GM23248 (cell line): ENCODE measurements around the gene RPL41.

Experiments used
- EZH2 ChIP-seq: fragments of 200-600 bp; sonication (generic); IDR thresholded peaks from 2 replicates; pipeline ENCODE4 v1.6.1; 2018; ENCODE audit warnings: antibody characterized with exemption, mild to moderate bottlenecking; ENCODE audit not compliant: insufficient read depth, poor library complexity, severe bottlenecking
- EZH2phosphoT487 ChIP-seq: fragments of 200-600 bp; sonication (generic); IDR thresholded peaks from 2 replicates; pipeline ENCODE4 v1.6.1; 2018; ENCODE audit warnings: antibody characterized with exemption, moderate library complexity, mild to moderate bottlenecking, low read depth; ENCODE audit not compliant: insufficient read depth

GRCh38 chr12:56115329-56115728 lies 1.1 kb upstream of the RPL41 start:
- TF ChIP-seq EZH2phosphoT487 (no peak), EZH2 (no peak)
